Breast epithelium (tissue), 3 donors: ENCODE data around the gene CYP46A1.

Source experiments
- CTCF ChIP-seq, 3 donors: fragments of 450-650 bp; IDR thresholded peaks; one replicate each; pipeline ENCODE4 v1.5.1; 2016 to 2017; ENCODE audit warnings: antibody characterized with exemption in 3 of 3, mild to moderate bottlenecking in 3 of 3, moderate library complexity in 3 of 3
- POLR2AphosphoS5 ChIP-seq, 3 donors: sonication (generic); formaldehyde crosslinking; IDR thresholded peaks; one replicate each; pipeline ENCODE4 v1.6.1; 2017; ENCODE audit warnings: antibody characterized with exemption in 3 of 3

GRCh38 chr14:99685596-99685995 is 1.5 kb downstream of the CYP46A1 start:
- TF ChIP-seq CTCF (IDR thresholded peaks at IDR 0.05), result no peak
- no peak for TF ChIP-seq POLR2AphosphoS5 (IDR thresholded peaks at IDR 0.05)
